GM23338 (cell line): ENCODE measurements around the gene LATS2. TPM values are rescaled to one million over a fixed set of nuclear protein-coding genes. Genes with fewer than 3 reads are reported as not detected.

Experiments
- ATAC-seq: fragments of 200-7000 bp; cut with Tn5 transposase; 3 replicates; pipeline ENCODE4 v1.9.1; 2020
- DNase-seq: peaks from one replicate; pipeline ENCODE4 v3.0.0-alpha.2; 2015; ENCODE audit warnings: low spot score
- H2AFZ ChIP-seq: fragments of 200-600 bp; sonication (generic); 2 replicates; pipeline ENCODE4 v1.8.0; 2016; ENCODE audit warnings: antibody characterized with exemption, mild to moderate bottlenecking, moderate library complexity
- H3F3A ChIP-seq: fragments of 200-600 bp; sonication (generic); replicated peaks from 2 replicates; pipeline ENCODE4 v1.8.0; 2017; ENCODE audit warnings: antibody characterized with exemption, mixed run types, low read depth
- H3K27ac ChIP-seq: fragments of 200-600 bp; sonication (generic); 2 replicates; pipeline ENCODE4 v1.6.1; 2016; ENCODE audit warnings: low read depth
- H3K27me3 ChIP-seq: fragments of 200-600 bp; sonication (generic); 2 replicates; pipeline ENCODE4 v1.8.0; 2016; ENCODE audit warnings: mild to moderate bottlenecking, mixed run types, moderate library complexity; ENCODE audit not compliant: insufficient read depth
- H3K36me3 ChIP-seq: fragments of 200-600 bp; sonication (generic); 2 replicates; pipeline ENCODE4 v1.8.0; 2016; ENCODE audit warnings: mild to moderate bottlenecking; ENCODE audit not compliant: insufficient read depth
- H3K4me1 ChIP-seq: fragments of 200-600 bp; sonication (generic); 2 replicates; pipeline ENCODE4 v1.8.0; 2016; ENCODE audit warnings: mild to moderate bottlenecking, moderate library complexity; ENCODE audit not compliant: insufficient read depth
- H3K4me2 ChIP-seq: fragments of 200-600 bp; sonication (generic); 2 replicates; pipeline ENCODE4 v1.7.1; 2017; ENCODE audit warnings: mixed run types
- H3K4me3 ChIP-seq: fragments of 200-600 bp; sonication (generic); 2 replicates; pipeline ENCODE4 v1.6.1; 2016; ENCODE audit warnings: mixed run types
- H3K79me2 ChIP-seq: fragments of 200-600 bp; sonication (generic); replicated peaks from 2 replicates; pipeline ENCODE4 v1.8.0; 2017; ENCODE audit warnings: mild to moderate bottlenecking; ENCODE audit not compliant: insufficient read depth
- H3K9me2 ChIP-seq: fragments of 200-600 bp; sonication (generic); 2 replicates; pipeline ENCODE4 v1.8.0; 2017; ENCODE audit not compliant: insufficient read depth
- H4K20me1 ChIP-seq: fragments of 200-600 bp; sonication (generic); replicated peaks from 2 replicates; pipeline ENCODE4 v1.8.0; 2017; ENCODE audit warnings: mild to moderate bottlenecking; ENCODE audit not compliant: insufficient read depth
- H3K27ac Mint-ChIP-seq: 2 replicates; pipeline ENCODE4 v1.8.0; 2020; ENCODE audit warnings: inconsistent platforms, mild to moderate bottlenecking, moderate library complexity, mixed read lengths
- H3K27me3 Mint-ChIP-seq: 3 replicates; pipeline ENCODE4 v1.8.0; 2022; ENCODE audit warnings: low read depth, mild to moderate bottlenecking, moderate library complexity, mixed read lengths, inconsistent platforms; ENCODE audit not compliant: insufficient read depth, poor library complexity
- H3K36me3 Mint-ChIP-seq: 3 replicates; pipeline ENCODE4 v1.8.0; 2021; ENCODE audit warnings: low read depth, mild to moderate bottlenecking, inconsistent platforms, moderate library complexity, mixed read lengths
- H3K4me1 Mint-ChIP-seq: 3 replicates; pipeline ENCODE4 v1.8.0; 2020; ENCODE audit warnings: mild to moderate bottlenecking, inconsistent platforms, mixed read lengths
- H3K4me3 Mint-ChIP-seq: 3 replicates; pipeline ENCODE4 v1.8.0; 2021; ENCODE audit warnings: moderate library complexity, mild to moderate bottlenecking, inconsistent platforms, mixed read lengths
- H3K9me3 Mint-ChIP-seq: 3 replicates; pipeline ENCODE4 v1.8.0; 2020; ENCODE audit warnings: moderate library complexity, mild to moderate bottlenecking, inconsistent platforms, mixed read lengths
- CREB1 ChIP-seq: fragments of 250-450 bp; sonication (Bioruptor Pico); IDR thresholded peaks from 2 replicates; pipeline ENCODE4 v1.5.0; 2020; ENCODE audit warnings: low read depth, mild to moderate bottlenecking, moderate library complexity
- EZH2 ChIP-seq: fragments of 200-600 bp; sonication (generic); IDR thresholded peaks from one replicate; pipeline ENCODE4 v1.8.0; 2017; ENCODE audit warnings: antibody characterized with exemption, mild to moderate bottlenecking, low read depth; ENCODE audit not compliant: unreplicated experiment
- JUNB ChIP-seq: IDR thresholded peaks from one replicate; pipeline ENCODE4 v1.6.1; 2016; ENCODE audit warnings: antibody characterized with exemption; ENCODE audit not compliant: unreplicated experiment
- NANOG ChIP-seq: IDR thresholded peaks from 2 replicates; pipeline ENCODE4 v1.6.1; 2016; ENCODE audit warnings: antibody characterized with exemption, borderline replicate concordance
- POLR2AphosphoS5 ChIP-seq: IDR thresholded peaks from 2 replicates; pipeline ENCODE4 v1.6.1; 2016; ENCODE audit warnings: antibody characterized with exemption, low read depth
- ZNF114 ChIP-seq: fragments of 250-450 bp; sonication (Bioruptor Pico); IDR thresholded peaks from 2 replicates; pipeline ENCODE4 v1.5.0; 2020; ENCODE audit warnings: mild to moderate bottlenecking, moderate library complexity
- ZNF331 ChIP-seq: fragments of 250-450 bp; sonication (Bioruptor Pico); IDR thresholded peaks from 2 replicates; pipeline ENCODE4 v1.5.0; 2020; ENCODE audit warnings: low read depth, mild to moderate bottlenecking, moderate library complexity
- polyA plus RNA-seq: library from polyadenylated mRNA; unstranded; fragments of >200 nt; fragmentation: Nextera tagmentation; extraction: Ambion mirVana; gene quantifications from 2 replicates; pipeline ENCODE4 v1.2.1, GENCODE V29; 2016
- total RNA-seq: library from RNA; depleted of rRNA; stranded (reverse); fragments of >200 nt; shearing (Covaris generic); gene quantifications from 2 replicates; pipeline ENCODE4 v1.2.3, GENCODE V29; 2014
- TF ChIP-seq, protein P1 (sequence below): fragments of 250-450 bp; sonication (Bioruptor Pico); IDR thresholded peaks from 2 replicates; pipeline ENCODE4 v1.5.0; 2020; ENCODE audit warnings: mild to moderate bottlenecking, moderate library complexity
- TF ChIP-seq, protein P2 (sequence below): IDR thresholded peaks from one replicate; pipeline ENCODE4 v1.6.1; 2018; ENCODE audit warnings: antibody characterized with exemption; ENCODE audit not compliant: unreplicated experiment
- TF ChIP-seq, protein P3 (sequence below): IDR thresholded peaks from 2 replicates; pipeline ENCODE4 v1.6.1; 2016; ENCODE audit warnings: antibody characterized with exemption

LATS2 gene
- total and polyA plus RNA-seq, 2 experiments from 2014 or later: 10.5 to 25.4 TPM

DNA sequence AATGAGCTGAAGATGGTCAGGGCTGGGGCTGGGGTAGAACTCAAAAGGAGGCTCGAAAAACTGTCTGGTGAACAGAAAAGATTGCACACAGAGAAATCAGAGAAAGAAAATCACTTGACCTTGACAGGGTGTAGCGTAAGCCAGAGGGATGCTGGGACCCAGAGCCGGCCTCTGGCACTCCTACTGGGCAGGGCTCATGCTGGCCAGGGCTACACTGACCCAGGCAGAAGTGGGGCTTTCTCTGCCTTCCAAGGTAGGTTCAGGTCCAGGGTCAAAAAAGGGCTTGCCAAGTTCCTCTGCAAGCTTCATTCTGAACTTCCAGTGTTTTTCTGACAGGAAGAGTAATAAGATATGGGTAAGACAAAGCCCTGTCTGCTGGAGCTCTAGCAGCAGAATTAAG, 56.2 kb downstream of the LATS2 start (continued):
- TF ChIP-seq, protein P1, sequence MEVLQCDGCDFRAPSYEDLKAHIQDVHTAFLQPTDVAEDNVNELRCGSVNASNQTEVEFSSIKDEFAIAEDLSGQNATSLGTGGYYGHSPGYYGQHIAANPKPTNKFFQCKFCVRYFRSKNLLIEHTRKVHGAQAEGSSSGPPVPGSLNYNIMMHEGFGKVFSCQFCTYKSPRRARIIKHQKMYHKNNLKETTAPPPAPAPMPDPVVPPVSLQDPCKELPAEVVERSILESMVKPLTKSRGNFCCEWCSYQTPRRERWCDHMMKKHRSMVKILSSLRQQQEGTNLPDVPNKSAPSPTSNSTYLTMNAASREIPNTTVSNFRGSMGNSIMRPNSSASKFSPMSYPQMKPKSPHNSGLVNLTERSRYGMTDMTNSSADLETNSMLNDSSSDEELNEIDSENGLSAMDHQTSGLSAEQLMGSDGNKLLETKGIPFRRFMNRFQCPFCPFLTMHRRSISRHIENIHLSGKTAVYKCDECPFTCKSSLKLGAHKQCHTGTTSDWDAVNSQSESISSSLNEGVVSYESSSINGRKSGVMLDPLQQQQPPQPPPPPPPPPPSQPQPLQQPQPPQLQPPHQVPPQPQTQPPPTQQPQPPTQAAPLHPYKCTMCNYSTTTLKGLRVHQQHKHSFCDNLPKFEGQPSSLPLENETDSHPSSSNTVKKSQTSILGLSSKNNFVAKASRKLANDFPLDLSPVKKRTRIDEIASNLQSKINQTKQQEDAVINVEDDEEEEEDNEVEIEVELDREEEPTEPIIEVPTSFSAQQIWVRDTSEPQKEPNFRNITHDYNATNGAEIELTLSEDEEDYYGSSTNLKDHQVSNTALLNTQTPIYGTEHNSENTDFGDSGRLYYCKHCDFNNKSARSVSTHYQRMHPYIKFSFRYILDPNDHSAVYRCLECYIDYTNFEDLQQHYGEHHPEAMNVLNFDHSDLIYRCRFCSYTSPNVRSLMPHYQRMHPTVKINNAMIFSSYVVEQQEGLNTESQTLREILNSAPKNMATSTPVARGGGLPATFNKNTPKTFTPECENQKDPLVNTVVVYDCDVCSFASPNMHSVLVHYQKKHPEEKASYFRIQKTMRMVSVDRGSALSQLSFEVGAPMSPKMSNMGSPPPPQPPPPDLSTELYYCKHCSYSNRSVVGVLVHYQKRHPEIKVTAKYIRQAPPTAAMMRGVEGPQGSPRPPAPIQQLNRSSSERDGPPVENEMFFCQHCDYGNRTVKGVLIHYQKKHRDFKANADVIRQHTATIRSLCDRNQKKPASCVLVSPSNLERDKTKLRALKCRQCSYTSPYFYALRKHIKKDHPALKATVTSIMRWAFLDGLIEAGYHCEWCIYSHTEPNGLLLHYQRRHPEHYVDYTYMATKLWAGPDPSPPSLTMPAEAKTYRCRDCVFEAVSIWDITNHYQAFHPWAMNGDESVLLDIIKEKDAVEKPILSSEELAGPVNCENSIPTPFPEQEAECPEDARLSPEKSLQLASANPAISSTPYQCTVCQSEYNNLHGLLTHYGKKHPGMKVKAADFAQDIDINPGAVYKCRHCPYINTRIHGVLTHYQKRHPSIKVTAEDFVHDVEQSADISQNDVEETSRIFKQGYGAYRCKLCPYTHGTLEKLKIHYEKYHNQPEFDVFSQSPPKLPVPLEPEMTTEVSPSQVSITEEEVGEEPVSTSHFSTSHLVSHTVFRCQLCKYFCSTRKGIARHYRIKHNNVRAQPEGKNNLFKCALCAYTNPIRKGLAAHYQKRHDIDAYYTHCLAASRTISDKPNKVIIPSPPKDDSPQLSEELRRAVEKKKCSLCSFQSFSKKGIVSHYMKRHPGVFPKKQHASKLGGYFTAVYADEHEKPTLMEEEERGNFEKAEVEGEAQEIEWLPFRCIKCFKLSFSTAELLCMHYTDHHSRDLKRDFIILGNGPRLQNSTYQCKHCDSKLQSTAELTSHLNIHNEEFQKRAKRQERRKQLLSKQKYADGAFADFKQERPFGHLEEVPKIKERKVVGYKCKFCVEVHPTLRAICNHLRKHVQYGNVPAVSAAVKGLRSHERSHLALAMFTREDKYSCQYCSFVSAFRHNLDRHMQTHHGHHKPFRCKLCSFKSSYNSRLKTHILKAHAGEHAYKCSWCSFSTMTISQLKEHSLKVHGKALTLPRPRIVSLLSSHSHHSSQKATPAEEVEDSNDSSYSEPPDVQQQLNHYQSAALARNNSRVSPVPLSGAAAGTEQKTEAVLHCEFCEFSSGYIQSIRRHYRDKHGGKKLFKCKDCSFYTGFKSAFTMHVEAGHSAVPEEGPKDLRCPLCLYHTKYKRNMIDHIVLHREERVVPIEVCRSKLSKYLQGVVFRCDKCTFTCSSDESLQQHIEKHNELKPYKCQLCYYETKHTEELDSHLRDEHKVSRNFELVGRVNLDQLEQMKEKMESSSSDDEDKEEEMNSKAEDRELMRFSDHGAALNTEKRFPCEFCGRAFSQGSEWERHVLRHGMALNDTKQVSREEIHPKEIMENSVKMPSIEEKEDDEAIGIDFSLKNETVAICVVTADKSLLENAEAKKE (CRISPR knock-in tag): no peak

DNA sequence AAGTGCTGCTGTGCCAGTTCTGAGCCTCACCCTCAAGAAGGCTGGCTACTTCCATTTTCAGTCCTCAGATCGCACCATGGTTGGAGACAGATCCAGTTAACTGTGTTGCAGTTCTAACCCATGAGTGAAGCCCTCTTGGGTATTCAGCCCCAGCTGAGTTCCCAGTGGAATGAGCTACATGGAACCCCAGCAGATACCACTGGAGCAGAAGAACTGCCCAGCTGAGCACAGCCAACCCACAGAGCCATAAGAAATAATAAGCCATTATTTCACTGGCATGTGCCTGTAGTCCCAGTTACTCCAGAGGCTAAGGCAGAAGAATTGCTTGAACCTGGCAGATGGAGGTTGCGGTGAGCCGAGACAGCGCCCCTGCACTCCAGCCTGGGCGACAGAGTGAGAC, 59.9 kb downstream of the LATS2 start:
- H3K36me3 Mint-ChIP-seq: peaks cover 16% of the 10 kb centered on the region
- no peaks in the 10 kb centered on the region for H3K36me3 ChIP-seq
- H3K4me2 ChIP-seq: no peak overlapping the region
- ATAC-seq (no peak), DNase-seq (no peak)
- no peak overlapping the region for H3K4me3 ChIP-seq
- peaks cover 28% of the 10 kb centered on the region; the same call in 1 of the 2 replicates for H4K20me1 ChIP-seq
- no peak overlapping the region for H3K27ac ChIP-seq
- 0 out of 2 replicates have a peak, but pooled peaks cover 4% of the 10 kb centered on the region for H3F3A ChIP-seq
- H3K79me2 ChIP-seq: peaks cover 88% of the 10 kb centered on the region
- H3K4me3 Mint-ChIP-seq: no peak overlapping the region
- H2AFZ ChIP-seq: no peak overlapping the region
- peaks cover 9% of the 10 kb centered on the region for H3K27me3 Mint-ChIP-seq
- no peaks in the 10 kb centered on the region for H3K27me3 ChIP-seq
- no peaks in the 10 kb centered on the region for H3K9me2 ChIP-seq
- no peak for TF ChIP-seq NANOG
- TF ChIP-seq ZNF331: peak; percentile 94
- TF ChIP-seq POLR2AphosphoS5: no peak
- H3K4me1 Mint-ChIP-seq: peaks cover 35% of the 10 kb centered on the region
- no peak overlapping the region for H3K27ac Mint-ChIP-seq
- peaks cover 33% of the 10 kb centered on the region for H3K4me1 ChIP-seq
- peaks cover 7% of the 10 kb centered on the region for H3K9me3 Mint-ChIP-seq

DNA sequence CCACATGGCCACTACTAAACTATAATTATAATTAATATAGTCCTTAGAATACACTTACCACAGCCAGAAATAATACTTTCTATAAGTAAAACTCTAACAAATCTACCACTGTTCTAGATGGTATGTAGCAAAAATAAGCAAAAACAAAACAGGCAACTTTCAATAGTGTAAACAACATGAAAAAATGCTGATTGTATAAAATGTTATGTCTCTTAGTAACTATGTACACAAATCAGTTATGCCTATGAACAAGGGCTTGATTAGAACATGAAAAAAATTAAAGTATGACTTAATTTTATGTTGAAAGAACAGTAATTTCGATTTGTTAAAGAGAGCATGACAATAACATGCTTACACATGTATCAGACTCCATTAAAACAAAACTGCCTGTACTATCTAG, 60.7 kb downstream of the LATS2 start:
- Histone ChIP-seq H3K27ac (no peak overlapping the region), H4K20me1 (peaks cover 22% of the 10 kb centered on the region; the same call in 1 of the 2 replicates), H3K4me1 (peaks cover 37% of the 10 kb centered on the region), H3K4me3 (no peak overlapping the region), H3K9me2 (no peaks in the 10 kb centered on the region), H3K36me3 (no peaks in the 10 kb centered on the region), H3K27me3 (no peaks in the 10 kb centered on the region), H2AFZ (no peak overlapping the region), H3F3A (0 out of 2 replicates have a peak, but pooled peaks cover 4% of the 10 kb centered on the region), H3K4me2 (no peak overlapping the region), H3K79me2 (peaks cover 88% of the 10 kb centered on the region)
- ATAC-seq: no peak
- DNase-seq: no peak
- no peak overlapping the region for H3K4me3 Mint-ChIP-seq
- no peak overlapping the region for H3K27ac Mint-ChIP-seq
- H3K9me3 Mint-ChIP-seq: peaks cover 7% of the 10 kb centered on the region
- peaks cover 37% of the 10 kb centered on the region for H3K4me1 Mint-ChIP-seq
- peaks cover 16% of the 10 kb centered on the region for H3K36me3 Mint-ChIP-seq
- H3K27me3 Mint-ChIP-seq: peaks cover 8% of the 10 kb centered on the region
- TF ChIP-seq NANOG (no peak), JUNB (no peak), CREB1 (no peak), POLR2AphosphoS5 (no peak), ZNF114 (CRISPR knock-in tag) (no peak), EZH2 (no peak)
- TF ChIP-seq, protein P2, sequence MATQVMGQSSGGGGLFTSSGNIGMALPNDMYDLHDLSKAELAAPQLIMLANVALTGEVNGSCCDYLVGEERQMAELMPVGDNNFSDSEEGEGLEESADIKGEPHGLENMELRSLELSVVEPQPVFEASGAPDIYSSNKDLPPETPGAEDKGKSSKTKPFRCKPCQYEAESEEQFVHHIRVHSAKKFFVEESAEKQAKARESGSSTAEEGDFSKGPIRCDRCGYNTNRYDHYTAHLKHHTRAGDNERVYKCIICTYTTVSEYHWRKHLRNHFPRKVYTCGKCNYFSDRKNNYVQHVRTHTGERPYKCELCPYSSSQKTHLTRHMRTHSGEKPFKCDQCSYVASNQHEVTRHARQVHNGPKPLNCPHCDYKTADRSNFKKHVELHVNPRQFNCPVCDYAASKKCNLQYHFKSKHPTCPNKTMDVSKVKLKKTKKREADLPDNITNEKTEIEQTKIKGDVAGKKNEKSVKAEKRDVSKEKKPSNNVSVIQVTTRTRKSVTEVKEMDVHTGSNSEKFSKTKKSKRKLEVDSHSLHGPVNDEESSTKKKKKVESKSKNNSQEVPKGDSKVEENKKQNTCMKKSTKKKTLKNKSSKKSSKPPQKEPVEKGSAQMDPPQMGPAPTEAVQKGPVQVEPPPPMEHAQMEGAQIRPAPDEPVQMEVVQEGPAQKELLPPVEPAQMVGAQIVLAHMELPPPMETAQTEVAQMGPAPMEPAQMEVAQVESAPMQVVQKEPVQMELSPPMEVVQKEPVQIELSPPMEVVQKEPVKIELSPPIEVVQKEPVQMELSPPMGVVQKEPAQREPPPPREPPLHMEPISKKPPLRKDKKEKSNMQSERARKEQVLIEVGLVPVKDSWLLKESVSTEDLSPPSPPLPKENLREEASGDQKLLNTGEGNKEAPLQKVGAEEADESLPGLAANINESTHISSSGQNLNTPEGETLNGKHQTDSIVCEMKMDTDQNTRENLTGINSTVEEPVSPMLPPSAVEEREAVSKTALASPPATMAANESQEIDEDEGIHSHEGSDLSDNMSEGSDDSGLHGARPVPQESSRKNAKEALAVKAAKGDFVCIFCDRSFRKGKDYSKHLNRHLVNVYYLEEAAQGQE: no peak
- TF ChIP-seq, protein P3, sequence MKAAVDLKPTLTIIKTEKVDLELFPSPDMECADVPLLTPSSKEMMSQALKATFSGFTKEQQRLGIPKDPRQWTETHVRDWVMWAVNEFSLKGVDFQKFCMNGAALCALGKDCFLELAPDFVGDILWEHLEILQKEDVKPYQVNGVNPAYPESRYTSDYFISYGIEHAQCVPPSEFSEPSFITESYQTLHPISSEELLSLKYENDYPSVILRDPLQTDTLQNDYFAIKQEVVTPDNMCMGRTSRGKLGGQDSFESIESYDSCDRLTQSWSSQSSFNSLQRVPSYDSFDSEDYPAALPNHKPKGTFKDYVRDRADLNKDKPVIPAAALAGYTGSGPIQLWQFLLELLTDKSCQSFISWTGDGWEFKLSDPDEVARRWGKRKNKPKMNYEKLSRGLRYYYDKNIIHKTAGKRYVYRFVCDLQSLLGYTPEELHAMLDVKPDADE: no peak
